ENCODE results near the gene AIG1.
"Not testable (repeated sequence)": the region's sequence is repeated elsewhere in the genome, so short reads cannot be mapped to it uniquely, and the experiment has no call there.

AIG1 gene

DNA sequence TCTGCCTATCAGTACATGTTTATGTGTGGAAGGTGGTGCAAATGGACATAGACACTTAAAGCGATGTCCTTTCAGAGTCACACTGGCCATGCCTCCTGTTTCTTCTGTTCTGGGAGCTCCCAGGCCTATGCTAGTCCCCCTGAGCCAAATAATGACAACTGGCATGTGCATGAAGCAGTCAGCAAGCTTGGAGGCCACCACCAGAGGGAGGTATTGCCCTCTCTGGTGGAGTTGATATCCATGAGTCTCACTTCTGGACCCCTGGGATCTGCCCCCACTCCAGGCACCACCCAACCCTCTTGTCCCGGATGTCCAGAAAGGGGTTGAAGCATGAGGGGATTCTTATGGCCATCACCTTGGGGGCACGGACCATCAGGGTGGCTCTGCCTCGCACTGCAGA lies 172.2 kb downstream of the AIG1 start:
- DNase-seq (ENCODE audit: low read depth in 2 of 2): no peak

DNA sequence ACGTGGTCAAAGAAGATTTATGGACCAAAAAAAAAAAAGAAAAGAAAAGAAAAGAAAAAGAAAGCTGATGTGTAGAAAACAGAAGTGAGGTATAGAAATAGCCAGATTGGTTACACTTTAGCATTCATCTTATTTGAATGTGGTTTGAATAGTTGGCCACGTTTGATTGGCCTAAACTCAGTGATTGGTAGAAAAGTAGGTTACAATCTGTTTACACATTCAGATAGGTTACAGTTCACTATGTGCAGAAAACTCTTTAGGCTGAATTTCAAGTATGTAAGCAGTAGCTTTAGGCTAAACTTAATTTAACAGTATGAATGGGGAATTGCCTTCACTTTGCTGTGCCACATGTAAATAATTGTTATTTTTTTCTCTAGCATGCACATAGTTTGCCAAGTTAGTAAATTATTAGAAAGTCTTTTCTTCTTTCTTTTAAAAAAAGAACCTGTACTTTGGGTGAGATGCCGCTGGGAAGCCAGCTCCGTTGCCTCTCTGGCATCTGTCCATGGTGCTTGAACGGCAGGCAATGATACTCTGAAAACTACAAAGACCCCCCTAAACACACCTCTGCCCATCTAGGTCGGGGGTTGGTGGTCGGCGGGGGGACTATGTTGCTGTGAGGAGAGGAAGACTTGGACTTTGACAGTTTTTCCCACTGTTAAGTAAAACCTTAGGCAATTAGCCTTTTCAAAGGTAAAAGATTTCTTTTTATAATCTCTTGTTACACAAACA lies 173.0 kb downstream of the AIG1 start:
- DNase-seq (ENCODE audit: low read depth in 2 of 2): no peak

DNA sequence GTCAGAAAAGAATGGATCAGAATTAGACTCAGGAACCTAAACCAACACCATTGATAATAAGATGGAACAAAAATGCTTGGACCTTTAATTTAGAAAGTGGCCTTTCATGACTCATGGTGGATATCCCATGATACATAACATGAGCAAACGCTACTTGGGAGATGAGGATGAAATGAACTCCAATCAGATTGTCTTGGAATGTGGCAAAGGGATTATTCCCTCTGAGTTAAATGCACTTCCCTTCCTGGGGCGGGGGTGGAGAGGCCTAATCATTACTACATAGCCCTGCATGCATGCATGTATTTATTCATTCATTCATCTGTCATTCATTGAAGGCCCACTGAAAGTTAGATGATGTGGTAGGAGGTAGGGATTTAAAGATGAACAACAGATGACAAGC lies 174.0 kb downstream of the AIG1 start:
- DNase-seq (ENCODE audit: low read depth in 2 of 2): no peak

DNA sequence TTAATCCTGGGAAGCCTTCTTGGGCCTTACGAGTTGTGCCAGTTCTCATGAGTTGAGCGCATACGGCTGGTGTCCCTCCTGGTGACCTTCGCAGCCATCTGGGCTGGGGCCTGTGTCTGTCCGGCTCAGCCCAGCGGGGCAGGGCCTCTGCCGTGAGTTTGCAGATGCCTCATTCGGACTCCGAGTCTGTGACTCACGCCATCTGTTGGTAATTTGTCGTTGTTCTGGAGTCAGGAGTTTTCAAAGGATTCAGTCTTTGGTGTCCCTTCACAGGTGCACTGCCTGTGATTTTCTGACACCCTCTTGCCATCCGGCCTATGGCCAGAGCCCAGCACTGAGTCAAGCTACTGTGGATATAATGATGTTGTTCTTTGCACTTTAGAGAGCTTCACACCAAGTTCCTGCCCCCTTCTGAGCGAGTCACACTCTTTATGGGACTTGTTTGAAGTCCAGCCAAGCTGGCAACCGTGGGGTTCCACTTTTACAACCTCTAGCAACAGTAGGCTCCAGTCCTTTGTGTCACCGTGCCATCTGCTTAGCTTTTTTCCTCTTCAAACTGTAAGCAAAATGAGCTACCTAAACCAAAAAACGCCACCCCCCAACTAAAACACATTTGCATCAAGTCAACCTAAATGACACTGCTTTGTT lies 175.6 kb downstream of the AIG1 start:
- no peak for DNase-seq (ENCODE audit: low read depth in 2 of 2)

DNA sequence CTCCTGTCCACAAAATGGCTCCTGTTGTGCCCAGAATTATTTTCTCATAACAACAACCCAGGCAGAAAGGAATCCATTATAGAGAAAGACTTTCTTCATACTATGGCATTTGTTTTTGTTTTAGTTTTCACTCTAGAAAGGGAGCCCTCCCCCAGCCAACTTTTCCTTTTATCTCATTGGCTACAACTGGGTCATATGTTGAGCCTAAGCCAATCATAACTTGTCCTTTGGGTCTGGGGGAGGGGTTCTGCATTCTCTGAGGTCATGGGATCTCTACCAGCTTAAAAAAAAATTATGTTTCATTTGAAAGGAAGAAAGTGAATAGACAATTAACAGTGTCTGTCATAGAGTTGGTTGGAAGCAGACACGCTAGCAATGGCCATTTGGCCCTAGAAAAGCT lies 177.6 kb downstream of the AIG1 start:
- DNase-seq (ENCODE audit: low read depth in 2 of 2): no peak

DNA sequence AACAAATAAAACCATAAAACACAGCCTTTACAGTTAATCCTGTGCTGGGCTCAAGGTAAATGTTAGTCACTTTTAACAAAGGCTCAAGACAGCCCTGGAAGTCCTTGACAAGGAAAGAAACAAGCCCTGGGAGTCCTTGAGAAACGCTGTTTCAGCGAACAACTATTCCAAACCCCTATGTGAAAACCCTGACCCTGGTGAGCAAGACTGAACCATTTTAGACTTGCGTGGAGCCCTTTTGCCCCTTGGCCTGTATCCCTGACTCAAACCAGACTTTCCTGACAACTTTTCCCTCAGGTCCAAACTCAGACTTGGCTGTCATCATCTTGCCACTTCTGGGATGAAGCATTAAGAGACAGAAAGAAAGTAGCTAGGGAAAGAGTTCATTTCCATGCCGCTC lies 180.4 kb downstream of the AIG1 start:
- DNase-seq (ENCODE audit: low read depth in 2 of 2): no peak

DNA sequence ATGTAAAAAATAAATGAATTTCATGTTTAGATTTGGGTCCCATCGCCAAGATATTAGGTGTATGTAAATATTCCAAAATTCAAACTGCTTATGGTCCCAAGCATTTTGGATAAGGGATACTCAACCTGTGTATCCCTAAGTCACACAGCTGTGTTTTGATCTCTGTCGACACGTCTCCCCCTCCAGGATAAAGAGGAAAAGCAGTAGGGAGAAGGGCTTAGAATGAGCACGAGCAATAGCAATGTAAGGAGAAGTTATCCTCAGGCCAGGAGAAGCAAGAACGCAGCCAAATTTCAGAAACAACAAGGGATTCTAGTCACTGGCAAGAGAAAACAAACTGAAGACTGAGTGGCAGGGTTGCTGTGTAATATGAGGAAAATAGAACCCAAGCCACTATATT lies 181.2 kb downstream of the AIG1 start:
- DNase-seq (ENCODE audit: low read depth in 2 of 2): no peak

DNA sequence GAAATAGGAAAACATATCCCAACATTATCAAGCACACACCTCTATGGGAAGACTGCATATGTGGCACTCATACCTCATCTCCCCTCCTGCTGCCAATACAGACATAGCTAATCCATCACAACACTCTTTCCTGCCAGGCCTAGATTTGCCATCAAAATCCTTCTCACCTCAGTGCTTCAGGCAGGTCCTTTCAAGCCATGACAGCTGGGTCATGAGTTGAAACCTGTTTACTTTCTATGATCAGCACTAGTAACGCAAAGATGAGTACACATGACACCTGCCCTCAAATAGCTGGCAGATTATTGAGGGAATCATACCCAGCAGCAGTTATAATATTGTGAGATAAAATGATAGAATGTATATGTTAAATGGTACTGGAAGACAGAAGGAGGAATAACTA lies 183.1 kb downstream of the AIG1 start:
- DNase-seq (ENCODE audit: low read depth in 2 of 2): no peak

DNA sequence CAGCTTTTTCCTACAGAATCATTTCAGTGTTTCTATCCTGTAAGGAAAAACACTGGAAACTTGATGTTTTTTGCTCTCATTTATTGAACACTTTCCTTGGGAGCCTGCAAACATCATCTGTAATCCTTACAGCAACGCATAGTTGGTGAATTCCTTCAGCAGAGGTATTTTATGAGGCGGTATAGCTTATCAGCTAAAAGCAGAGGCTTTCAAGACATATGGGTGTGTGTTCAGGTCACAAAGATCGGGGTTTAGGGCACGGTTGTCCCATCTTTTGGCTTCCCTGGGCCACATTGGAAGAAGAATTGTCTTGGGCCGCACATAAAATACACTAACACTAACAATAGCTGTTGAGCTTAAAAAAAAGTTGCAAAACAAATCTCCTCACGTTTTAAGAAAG lies 185.0 kb downstream of the AIG1 start:
- DNase-seq (ENCODE audit: low read depth in 2 of 2): no peak

DNA sequence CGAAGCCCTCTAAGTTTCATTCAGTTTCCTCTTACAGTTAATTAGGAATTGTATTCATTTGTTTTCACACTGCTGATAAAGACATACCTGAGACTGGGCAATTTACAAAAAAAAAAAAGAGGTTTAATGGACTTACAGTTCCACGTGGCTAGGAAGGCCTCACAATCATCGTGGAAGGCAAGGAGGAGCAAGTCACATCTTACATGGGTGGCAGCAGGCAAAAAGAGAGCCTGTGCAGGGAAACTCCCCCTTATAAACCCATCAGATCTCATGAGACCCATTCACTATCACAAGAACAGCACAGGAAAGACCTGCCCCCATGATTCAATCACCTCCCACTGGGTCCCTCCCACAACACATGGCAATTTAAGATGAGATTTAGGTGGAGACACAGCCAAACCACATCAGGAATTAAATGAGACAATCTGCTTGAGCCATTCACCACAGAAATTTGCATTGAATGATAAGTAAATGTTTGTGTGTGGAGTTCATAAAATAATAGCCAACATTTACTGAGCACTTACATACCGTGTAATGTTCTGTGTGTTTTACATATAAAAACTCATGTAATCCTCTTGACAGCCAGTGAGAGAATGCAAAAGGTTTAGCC lies 185.6 kb downstream of the AIG1 start:
- not testable (repeated sequence) for DNase-seq (ENCODE audit: low read depth in 2 of 2)

DNA sequence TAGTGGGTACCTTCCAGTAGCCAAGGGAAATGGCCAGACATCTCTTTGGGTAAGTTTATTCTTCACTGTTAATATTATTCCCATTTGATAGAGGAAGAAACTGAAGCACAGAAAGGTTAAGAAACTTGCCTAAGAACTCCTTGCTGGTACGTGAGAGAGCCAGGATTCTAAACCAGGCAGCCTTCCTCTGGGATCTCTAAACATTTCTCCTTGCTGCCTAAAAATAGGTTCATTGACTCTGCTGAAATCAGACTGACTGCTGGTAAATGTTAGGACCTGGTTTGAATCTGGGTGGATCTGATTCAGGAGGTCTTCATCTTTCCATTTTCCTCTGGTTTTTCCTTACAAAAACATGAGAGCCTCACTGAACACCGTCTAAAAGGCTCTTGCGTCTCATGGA lies 186.9 kb downstream of the AIG1 start:
- DNase-seq (ENCODE audit: low read depth in 2 of 2): no peak

DNA sequence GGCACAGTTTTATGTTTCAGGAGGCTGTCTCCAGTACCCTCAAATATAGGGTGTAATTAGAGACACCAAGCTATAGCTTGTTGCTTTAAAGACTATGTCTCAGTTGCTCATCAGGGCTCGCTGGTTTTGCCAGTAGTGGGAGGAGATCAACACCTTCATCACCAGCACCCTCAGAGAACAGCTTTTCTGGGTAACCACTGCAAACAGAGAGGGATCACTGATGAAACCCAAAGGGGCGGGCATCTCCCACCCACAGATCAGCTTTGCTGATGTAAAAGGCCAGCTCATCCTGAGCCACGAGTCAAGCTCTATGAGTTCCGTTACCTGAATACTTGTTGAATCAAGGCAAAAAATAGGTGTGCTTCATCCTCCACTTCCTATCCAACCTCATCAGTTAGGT lies 187.7 kb downstream of the AIG1 start:
- DNase-seq (ENCODE audit: low read depth in 2 of 2): no peak

DNA sequence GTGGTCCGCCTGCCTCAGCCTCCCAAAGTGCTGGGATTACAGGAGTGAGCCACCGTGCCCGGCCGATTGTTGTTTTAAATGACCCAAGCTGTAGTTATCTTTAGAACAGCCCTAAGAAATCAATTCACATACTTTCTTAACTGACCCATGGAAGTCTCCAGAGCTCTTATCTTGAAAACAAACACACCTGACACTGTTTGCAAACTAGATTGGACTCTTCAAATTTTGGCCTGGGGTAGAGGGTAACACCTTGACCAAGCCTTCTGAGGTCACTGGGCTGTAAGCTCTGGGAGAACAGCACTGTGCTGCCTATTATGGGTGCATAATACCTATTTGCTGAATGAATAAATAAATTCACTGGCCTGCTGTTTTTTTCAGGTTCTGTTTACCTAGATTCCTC lies 190.6 kb downstream of the AIG1 start:
- DNase-seq (ENCODE audit: low read depth in 2 of 2): no peak

DNA sequence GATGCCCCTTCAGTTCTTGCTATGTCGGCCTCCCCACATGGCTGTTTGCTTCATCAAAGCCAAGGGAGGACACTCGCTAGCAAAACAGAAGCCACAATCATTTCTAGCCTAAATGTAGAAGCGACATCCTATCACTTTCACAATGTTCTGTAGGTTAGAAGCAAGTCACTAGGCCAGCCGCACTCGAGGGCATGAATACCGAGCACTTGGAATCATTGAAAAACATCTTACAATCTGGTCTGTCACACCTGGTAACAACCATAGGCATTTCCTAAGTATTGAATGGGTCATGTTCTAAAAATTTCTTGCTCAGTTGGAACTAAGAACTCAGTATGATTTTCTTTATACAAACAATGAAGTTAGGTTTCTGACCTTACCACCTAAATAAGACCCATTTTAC lies 192.3 kb downstream of the AIG1 start:
- no peak for DNase-seq (ENCODE audit: low read depth in 2 of 2)

DNA sequence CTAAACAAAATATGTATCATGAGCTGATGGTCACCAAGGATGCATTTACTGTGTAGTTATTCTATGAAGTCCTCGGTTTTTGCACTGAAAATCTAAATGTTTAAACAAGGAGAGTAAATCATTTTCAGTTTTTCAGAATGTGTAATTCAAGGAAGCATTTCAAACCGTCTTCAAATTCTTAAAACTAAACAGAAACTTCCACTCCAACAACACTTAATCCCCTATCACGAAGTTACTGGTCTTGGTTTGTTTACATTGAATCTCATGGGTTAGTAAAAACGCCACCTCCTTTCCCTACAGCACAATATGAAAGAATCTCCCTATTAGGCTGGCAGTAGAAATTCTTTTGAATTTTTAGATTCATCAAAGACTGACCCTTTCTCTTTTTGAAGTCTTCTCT lies 192.9 kb downstream of the AIG1 start:
- DNase-seq (ENCODE audit: low read depth in 2 of 2): no peak

DNA sequence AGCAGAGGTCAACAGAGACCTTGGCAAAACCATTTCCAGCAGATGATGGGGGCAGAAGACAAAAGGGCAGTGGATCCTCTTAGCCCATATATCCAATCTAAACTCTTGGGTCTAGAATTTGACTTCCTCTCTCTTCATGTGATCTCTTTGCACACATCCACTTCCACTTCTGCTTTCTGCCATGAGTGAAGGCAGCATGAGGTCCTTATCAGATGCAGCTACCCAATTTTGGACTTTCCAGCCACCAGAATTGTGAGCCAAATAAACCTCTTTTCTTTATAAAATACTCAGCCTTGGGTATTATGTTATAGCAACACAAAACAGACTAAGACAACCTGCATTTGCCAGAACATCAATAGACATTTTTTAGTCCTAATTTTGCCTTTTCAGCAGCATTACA lies 198.3 kb downstream of the AIG1 start:
- no peak for DNase-seq (ENCODE audit: low read depth in 2 of 2)

DNA sequence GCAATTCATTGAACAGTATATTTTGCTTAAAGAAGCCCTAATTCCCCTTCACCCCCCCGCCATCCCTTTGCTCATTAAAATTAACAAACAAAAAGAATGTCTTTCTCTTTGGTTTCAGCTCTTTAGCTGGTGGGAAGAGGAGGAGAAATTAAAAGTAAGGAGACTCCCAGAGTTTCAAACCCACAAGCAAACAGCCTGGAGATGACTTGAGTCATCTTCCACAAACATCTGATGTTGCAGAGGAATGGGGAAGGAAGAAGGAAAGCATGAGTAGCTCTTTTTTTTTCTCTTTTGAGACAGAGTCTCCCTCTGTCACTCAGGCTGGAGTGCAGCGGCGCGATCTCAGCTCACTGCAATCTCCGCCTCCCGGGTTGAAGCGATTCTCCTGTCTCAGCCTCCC lies 200.2 kb downstream of the AIG1 start:
- DNase-seq (ENCODE audit: low read depth in 2 of 2): no peak

DNA sequence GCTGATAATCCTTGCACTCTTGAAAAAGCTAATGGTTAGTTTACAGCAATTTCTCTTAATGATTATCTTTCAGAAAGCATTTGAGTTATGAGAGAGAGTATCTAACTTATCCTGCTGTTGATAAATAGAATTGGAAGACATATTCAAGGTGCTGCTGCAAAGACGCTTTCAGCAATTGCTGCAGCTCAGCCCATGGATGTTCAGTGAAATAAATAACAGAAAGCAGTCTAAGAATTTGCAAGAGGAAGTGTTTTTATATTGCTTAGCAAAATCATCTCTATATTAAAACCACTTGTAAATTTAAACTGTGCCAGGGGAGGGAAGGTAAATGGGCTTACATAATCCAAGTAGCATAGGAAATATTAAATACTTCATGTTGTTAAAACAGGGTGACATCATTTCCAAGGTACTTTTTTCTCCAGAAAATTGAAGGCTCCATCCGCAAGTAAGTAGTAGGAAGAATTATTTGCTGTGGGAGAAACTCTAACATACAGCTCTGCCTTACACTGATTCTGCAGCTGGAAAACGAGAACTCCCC lies 201.3 kb downstream of the AIG1 start:
- DNase-seq (ENCODE audit: low read depth in 2 of 2): no peak

DNA sequence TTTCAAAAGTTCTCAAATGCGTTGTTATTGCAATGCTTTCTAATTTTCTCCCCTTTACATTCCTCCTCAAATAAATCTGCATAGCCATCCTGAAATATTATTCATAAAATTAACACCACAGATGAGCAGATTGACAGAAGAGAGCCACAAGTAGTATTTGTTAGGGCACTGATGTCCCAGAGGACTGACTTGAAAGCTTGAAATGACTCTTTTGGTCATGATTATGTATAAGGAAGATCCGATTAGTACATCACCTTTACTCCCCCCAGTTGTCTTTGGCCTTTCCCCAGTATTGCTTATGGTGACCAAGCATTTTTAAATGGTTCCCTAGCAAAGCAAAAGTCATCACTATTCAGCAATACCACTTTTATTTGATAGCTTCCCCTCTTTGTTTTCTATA lies 202.2 kb downstream of the AIG1 start:
- DNase-seq (ENCODE audit: low read depth in 2 of 2): no peak

DNA sequence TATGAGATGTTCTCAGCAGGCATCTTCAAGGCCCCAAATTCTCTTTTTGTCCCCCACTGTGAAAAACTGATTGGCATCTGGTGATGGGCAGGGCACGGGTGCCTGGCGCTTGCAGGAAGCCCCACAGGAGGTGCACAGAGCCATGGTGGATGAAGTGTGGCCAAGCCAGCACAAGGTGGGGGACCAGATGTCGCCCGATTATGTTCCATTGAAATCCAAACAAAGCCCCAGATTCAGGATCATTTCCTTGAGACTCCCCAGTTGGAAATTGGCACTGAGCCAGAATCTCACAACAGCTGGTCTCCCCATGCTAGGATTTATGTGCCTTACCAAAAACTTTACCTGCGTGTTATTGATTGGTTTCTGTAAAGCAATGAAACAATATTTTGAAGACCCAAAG lies 203.7 kb downstream of the AIG1 start:
- DNase-seq (ENCODE audit: low read depth in 2 of 2): no peak

DNA sequence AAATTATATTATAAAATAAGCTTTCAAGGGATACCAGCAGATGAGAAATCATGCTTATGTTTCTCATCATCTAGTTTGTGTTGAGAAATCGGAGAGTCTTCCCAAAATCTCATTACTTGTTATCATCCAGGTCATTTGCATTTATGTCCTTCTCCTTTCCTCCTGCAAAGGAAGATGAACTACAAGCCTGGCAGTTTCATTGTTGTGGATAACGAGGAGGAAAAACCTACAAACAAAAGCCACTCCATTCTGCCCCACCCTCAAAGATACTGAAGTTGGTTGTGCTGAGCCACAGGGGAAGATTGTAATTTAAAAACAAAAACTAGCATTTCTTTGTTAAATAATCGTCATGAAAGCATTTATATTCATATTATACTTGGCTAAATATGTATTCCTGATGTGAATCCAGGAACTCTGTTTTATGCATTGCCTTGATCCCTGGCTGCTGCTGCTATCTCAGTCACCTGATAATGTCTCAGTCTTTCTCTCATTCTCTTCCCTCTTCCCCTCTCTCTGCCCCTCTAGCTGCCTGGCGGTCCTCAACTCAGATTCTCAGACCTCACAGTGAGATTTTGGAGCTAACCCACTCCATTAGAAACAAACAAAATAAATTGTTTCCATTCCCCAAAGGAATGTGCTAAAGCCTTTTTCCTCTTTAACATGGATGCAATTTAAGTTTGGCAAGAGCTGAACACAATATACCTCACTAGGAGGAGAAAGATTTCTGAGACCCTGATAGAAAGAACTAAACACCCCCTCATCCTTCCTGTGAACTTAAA lies 204.5 kb downstream of the AIG1 start:
- no peak for DNase-seq (ENCODE audit: low read depth in 2 of 2)

DNA sequence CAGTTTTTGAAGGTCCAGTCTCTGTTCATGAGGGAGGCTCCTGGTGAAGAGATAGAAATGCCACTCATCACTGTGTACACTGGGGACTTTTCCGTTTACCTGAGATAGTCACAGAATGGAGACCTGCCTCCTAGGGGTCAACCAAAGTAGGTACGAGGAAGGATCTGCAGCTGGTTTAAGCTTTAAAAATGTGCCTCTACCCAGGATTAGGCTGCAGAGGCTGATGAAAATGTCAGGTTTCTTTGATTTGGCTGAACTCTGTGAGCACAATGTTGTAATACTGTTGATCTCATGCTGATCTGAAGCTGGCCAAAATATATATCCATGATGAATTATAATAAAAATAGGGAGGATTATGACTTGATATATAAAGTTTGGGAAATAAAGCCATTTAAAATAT lies 207.1 kb downstream of the AIG1 start:
- no peak for DNase-seq (ENCODE audit: low read depth in 2 of 2)
